CD4-positive, alpha-beta memory T cell (primary cell): ENCODE results near the gene ZNF417. TPM values are rescaled to one million over a fixed set of nuclear protein-coding genes. Genes with fewer than 3 reads are reported as not detected.
"Not testable (repeated sequence)": the region's sequence is repeated elsewhere in the genome, so short reads cannot be mapped to it uniquely, and the experiment has no call there.

Experiments used
- CTCF ChIA-PET: fragments of 350-600 bp; sonication (Branson Sonifier 250); formaldehyde crosslinking; loops from one replicate; lab custom pipeline; 2021; ENCODE audit warnings: inconsistent platforms; ENCODE audit not compliant: partially characterized antibody; lab: Charles Lee
- POLR2A ChIA-PET: fragments of 350-600 bp; sonication (Branson Sonifier 250); formaldehyde crosslinking; loops from one replicate; lab custom pipeline; 2021; ENCODE audit not compliant: partially characterized antibody; lab: Charles Lee
- DNase-seq, 5 donors: peaks; one replicate each; pipeline versions ENCODE4 v3.0.0 to v3.0.0-alpha.2; 2020 to 2022; ENCODE audit warnings: mixed read lengths in 1 of 5
- H3K27ac ChIP-seq: one replicate; pipeline ENCODE4 v1.7.0; 2013; ENCODE audit warnings: low read depth, low read length
- H3K27me3 ChIP-seq: 2 replicates; pipeline ENCODE4 v1.7.0; 2013; ENCODE audit warnings: mild to moderate bottlenecking, low read length, moderate library complexity; ENCODE audit not compliant: insufficient read depth
- H3K36me3 ChIP-seq: 2 replicates; pipeline ENCODE4 v1.7.0; 2013; ENCODE audit warnings: mild to moderate bottlenecking, low read length, moderate library complexity; ENCODE audit not compliant: insufficient read depth
- H3K4me1 ChIP-seq: 2 replicates; pipeline ENCODE4 v1.7.0; 2013; ENCODE audit warnings: mild to moderate bottlenecking, low read length, moderate library complexity; ENCODE audit not compliant: insufficient read depth
- H3K4me3 ChIP-seq, 2 donors: one replicate each; pipeline ENCODE4 v1.7.0; 2013; ENCODE audit warnings: low read length in 2 of 2, mild to moderate bottlenecking in 1 of 2
- H3K9me3 ChIP-seq, 2 donors: one replicate each; pipeline ENCODE4 v1.7.0; 2013; ENCODE audit warnings: low read length in 2 of 2, control low read depth in 1 of 2; ENCODE audit not compliant: control insufficient read depth in 1 of 2
- H3K27ac Mint-ChIP-seq, 7 donors: one replicate each; pipeline ENCODE4 v1.8.0; 2020 to 2021; ENCODE audit warnings: mixed read lengths in 7 of 7, mild to moderate bottlenecking in 6 of 7, inconsistent platforms in 3 of 7, moderate library complexity in 3 of 7
- H3K27me3 Mint-ChIP-seq, 2 donors: one replicate each; pipeline ENCODE4 v1.8.0; 2020 to 2021; ENCODE audit warnings: mixed read lengths in 2 of 2
- H3K36me3 Mint-ChIP-seq, 2 donors: one replicate each; pipeline ENCODE4 v1.8.0; 2020 to 2021; ENCODE audit warnings: mixed read lengths in 2 of 2, inconsistent platforms in 1 of 2, mild to moderate bottlenecking in 1 of 2
- H3K4me1 Mint-ChIP-seq, 4 donors: one replicate each; pipeline ENCODE4 v1.8.0; 2020 to 2021; ENCODE audit warnings: mixed read lengths in 4 of 4, mild to moderate bottlenecking in 1 of 4
- H3K4me3 Mint-ChIP-seq, 8 donors: one replicate each; pipeline ENCODE4 v1.8.0; 2020 to 2021; ENCODE audit warnings: mixed read lengths in 8 of 8, mild to moderate bottlenecking in 7 of 8, moderate library complexity in 6 of 8, inconsistent platforms in 3 of 8
- H3K9me3 Mint-ChIP-seq, 8 donors: one replicate each; pipeline ENCODE4 v1.8.0; 2020 to 2021; ENCODE audit warnings: mixed read lengths in 8 of 8, mild to moderate bottlenecking in 5 of 8, inconsistent platforms in 3 of 8, moderate library complexity in 1 of 8
- intact Hi-C: fragments of 100-400 bp; cut with micrococcal nuclease; formaldehyde crosslinking; loops from one replicate; pipeline ENCODE4 v1.15.1; 2023
- polyA plus RNA-seq, 2 donors: library from polyadenylated mRNA; unstranded; fragments of 300-500 nt; fragmentation: Illumina TruSeq; gene quantifications; one replicate each; pipeline ENCODE4 v1.2.3, GENCODE V29; 2021
- total RNA-seq, 2 experiments: library from RNA; stranded (reverse); gene quantifications; one replicate each; pipeline ENCODE4 v1.2.3, GENCODE V29; 2021

ZNF417 gene
- total RNA-seq, result 10 to 100 TPM; 48.2 to 49.4 TPM
- polyA plus RNA-seq, result 1 to 10 TPM in 1 of 2 donors, under 1 TPM in 1; 0.87 to 4.8 TPM

GRCh38 chr19:57916168-57916995, at the start of gene ZNF417:
ZNF417 (minus strand) TSS chr19:57916592; CDS start chr19:57916411, 181 bp downstream.
- Mint-ChIP-seq H3K36me3 (peaks cover 48 to 57% of the 10 kb centered on the region in 2 donors), H3K4me1 (peaks cover 22 to 45% (median 34%) of the 10 kb centered on the region in 4 donors), H3K4me3 (peak within 1 kb of the TSS; percentile 92 to 99 (median 98)), H3K27ac (peak within 1 kb of the TSS; percentile 95 to 99 (median 98)), H3K9me3 (peaks cover 8 to 60% (median 38%) of the 10 kb centered on the region in 8 donors)
- ChIA-PET POLR2A (interaction anchor here (0.7 to 2.4 kb wide), 11 partner anchors 14 to 554 kb away, joined by 3 to 15 read pairs (median 4); partner anchors contain the start of genes ZNF418, ZNF552, ZNF586 and ZNF587), CTCF (interaction anchor here (0.6 to 1.3 kb wide), 3 partner anchors 181 to 603 kb away, joined by 3 read pairs; partner anchors contain the start of gene ZBTB45)
- peaks cover 13% of the 10 kb centered on the region for H3K4me1 ChIP-seq
- H3K27me3 ChIP-seq, H3K36me3 ChIP-seq, H3K27me3 Mint-ChIP-seq: not testable (repeated sequence)
- peak within 1 kb of the TSS; percentile 90 for H3K27ac ChIP-seq
- H3K9me3 ChIP-seq, result peaks cover 0 to 14% of the 10 kb centered on the region in 2 donors
- peak within 1 kb of the TSS; percentile 76 to 80 for H3K4me3 ChIP-seq
- intact Hi-C loops, result loop anchor here (1.0 to 5.0 kb wide), 7 partner anchors 28 to 505 kb away; partner anchors contain the start of genes ZNF17, ZNF256, ZNF416 and ZNF586
- peak; percentile 86 to 97 (median 91) for DNase-seq

DNA sequence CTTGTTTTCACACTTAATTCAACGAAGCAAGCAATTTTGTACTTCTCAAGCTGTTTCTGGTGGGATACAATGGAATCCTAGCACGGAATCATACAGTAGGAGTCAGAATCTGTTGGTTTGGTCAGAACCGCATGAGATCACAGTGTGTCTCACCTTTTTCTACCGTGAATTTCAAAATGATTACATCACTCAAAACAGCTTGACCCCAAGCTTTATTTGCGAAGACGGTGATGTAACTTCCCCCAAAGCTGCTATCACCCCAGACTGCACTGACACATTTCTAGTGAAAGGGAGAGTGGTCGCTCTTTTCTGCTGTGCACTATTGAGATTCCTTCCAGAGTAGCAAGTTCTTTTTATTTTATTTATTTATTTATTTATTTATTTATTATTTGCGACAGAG, 48.4 kb upstream of the ZNF417 start:
- intact Hi-C loops, result no loop called here
- no peak for DNase-seq
- Mint-ChIP-seq H3K27ac (no peak overlapping the region), H3K4me1 (no peaks in the 10 kb centered on the region), H3K27me3 (no peaks in the 10 kb centered on the region), H3K36me3 (peaks cover 28 to 33% of the 10 kb centered on the region in 2 donors), H3K9me3 (peaks cover 5 to 78% (median 57%) of the 10 kb centered on the region in 8 donors), H3K4me3 (no peak overlapping the region)
- CTCF ChIA-PET, result no interaction called here
- Histone ChIP-seq H3K4me3 (no peak overlapping the region), H3K27ac (no peak overlapping the region), H3K27me3 (no peaks in the 10 kb centered on the region), H3K9me3 (peaks cover 0 to 12% of the 10 kb centered on the region in 2 donors), H3K4me1 (no peaks in the 10 kb centered on the region), H3K36me3 (no peaks in the 10 kb centered on the region)
- POLR2A ChIA-PET, result no interaction called here

- Mint-ChIP-seq H3K36me3 (peaks cover 23 to 28% of the 10 kb centered on the region in 2 donors), H3K27me3 (peaks cover 0 to 3% of the 10 kb centered on the region in 2 donors), H3K9me3 (peaks cover 5 to 78% (median 56%) of the 10 kb centered on the region in 8 donors), H3K4me1 (no peaks in the 10 kb centered on the region), H3K4me3 (no peak overlapping the region), H3K27ac (no peak overlapping the region)
- no peak overlapping the region for H3K27ac ChIP-seq
- no peaks in the 10 kb centered on the region for H3K9me3 ChIP-seq
- CTCF ChIA-PET, result no interaction called here
- POLR2A ChIA-PET, result no interaction called here
- no peaks in the 10 kb centered on the region for H3K27me3 ChIP-seq
- no peak overlapping the region for H3K4me3 ChIP-seq
- no peaks in the 10 kb centered on the region for H3K4me1 ChIP-seq
- intact Hi-C loops, result no loop called here
- H3K36me3 ChIP-seq, result no peaks in the 10 kb centered on the region
- DNase-seq, result no peak
Observed at GRCh38 chr19:57961785-57962184, 45.4 kb upstream of the ZNF417 start.

- Mint-ChIP-seq H3K4me1 (no peaks in the 10 kb centered on the region), H3K27ac (no peak overlapping the region), H3K4me3 (no peak overlapping the region), H3K36me3 (peaks cover 19 to 20% of the 10 kb centered on the region in 2 donors), H3K9me3 (peaks cover 4 to 62% (median 56%) of the 10 kb centered on the region in 8 donors), H3K27me3 (peaks cover 0 to 10% of the 10 kb centered on the region in 2 donors)
- intact Hi-C loops, result no loop called here
- POLR2A ChIA-PET, result no interaction called here
- Histone ChIP-seq H3K27ac (no peak overlapping the region), H3K27me3 (no peaks in the 10 kb centered on the region), H3K36me3 (no peaks in the 10 kb centered on the region), H3K4me3 (no peak overlapping the region), H3K9me3 (peaks cover 0 to 3% of the 10 kb centered on the region in 2 donors), H3K4me1 (no peaks in the 10 kb centered on the region)
- CTCF ChIA-PET, result no interaction called here
- no peak for DNase-seq
Observed at GRCh38 chr19:57954996-57955395, 38.6 kb upstream of the ZNF417 start.

DNA sequence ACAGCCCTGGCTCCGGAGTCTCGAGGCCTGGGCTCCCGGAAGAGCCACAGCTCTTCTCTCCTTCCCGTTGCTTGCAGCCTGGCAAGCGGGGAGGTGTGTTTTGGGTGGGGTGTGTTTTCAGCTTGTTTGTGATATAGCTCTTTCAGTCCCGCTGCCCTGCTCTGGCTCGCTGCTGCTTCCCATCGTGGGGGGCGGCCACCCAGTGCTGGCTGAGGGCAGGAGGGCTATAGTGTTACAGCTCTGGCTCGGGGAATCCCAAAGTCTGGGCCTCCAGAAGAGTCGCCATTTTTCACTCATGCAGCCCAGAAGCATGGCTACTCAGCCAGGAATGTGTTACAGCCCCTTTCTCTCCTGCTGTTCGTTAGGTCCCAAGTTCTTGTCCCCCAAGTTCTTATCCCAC, 33.3 kb upstream of the ZNF417 start:
- H3K27ac Mint-ChIP-seq, result no peak overlapping the region
- Histone ChIP-seq H3K4me3 (no peak overlapping the region), H3K4me1 (peaks cover 18% of the 10 kb centered on the region), H3K27me3 (no peaks in the 10 kb centered on the region), H3K27ac (no peak overlapping the region), H3K9me3 (peaks cover 0 to 13% of the 10 kb centered on the region in 2 donors), H3K36me3 (no peaks in the 10 kb centered on the region)
- H3K36me3 Mint-ChIP-seq, result peaks cover 21 to 35% of the 10 kb centered on the region in 2 donors
- intact Hi-C loops, result no loop called here
- ChIA-PET CTCF (no interaction called here), POLR2A (interaction anchor here (2.2 kb wide), 1 partner anchor 53 kb away, joined by 12 read pairs; the partner anchor contains the start of gene ZNF606)
- peaks cover 13 to 24% (median 20%) of the 10 kb centered on the region in 4 donors for H3K4me1 Mint-ChIP-seq
- H3K27me3 Mint-ChIP-seq, result peaks cover 0 to 4% of the 10 kb centered on the region in 2 donors
- no peak for DNase-seq
- H3K4me3 Mint-ChIP-seq, result peak overlapping the region in 1 of 8 donors; percentile 15
- H3K9me3 Mint-ChIP-seq, result peaks cover 4 to 56% (median 50%) of the 10 kb centered on the region in 8 donors

DNA sequence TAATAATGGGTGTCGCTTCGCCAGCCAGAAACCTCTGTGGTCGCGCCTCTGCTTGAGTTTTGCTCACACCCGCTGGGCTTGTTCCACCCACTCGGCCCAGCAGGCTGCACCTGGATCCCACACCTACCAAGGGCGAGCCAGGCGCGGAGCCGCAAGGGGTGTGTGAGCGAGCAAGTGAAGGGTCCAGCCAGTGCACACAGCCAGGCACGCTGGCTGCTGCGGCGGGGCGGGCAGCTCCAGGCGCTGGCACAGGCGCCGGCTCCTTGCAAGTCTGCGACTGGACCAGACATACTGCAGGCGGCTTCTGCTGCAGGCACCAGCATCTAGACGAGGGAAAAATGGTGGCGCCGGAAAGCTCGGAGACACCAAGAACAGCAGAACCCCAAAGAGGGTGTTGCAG, 32.9 kb upstream of the ZNF417 start:
- peaks cover 0 to 17% of the 10 kb centered on the region in 2 donors for H3K9me3 ChIP-seq
- peaks cover 13 to 24% (median 20%) of the 10 kb centered on the region in 4 donors for H3K4me1 Mint-ChIP-seq
- H3K36me3 Mint-ChIP-seq, result peaks cover 21 to 35% of the 10 kb centered on the region in 2 donors
- ChIA-PET CTCF (no interaction called here), POLR2A (interaction anchor here (2.2 kb wide), 1 partner anchor 53 kb away, joined by 12 read pairs; the partner anchor contains the start of gene ZNF606)
- no peak overlapping the region for H3K27ac Mint-ChIP-seq
- no peak for DNase-seq
- intact Hi-C loops, result no loop called here
- H3K27me3 ChIP-seq, result no peaks in the 10 kb centered on the region
- H3K27ac ChIP-seq, result no peak overlapping the region
- no peaks in the 10 kb centered on the region for H3K27me3 Mint-ChIP-seq
- H3K4me1 ChIP-seq, result peaks cover 18% of the 10 kb centered on the region
- no peaks in the 10 kb centered on the region for H3K36me3 ChIP-seq
- H3K4me3 ChIP-seq, result no peak overlapping the region
- peak overlapping the region in 1 of 8 donors; percentile 15 for H3K4me3 Mint-ChIP-seq
- peaks cover 4 to 56% (median 50%) of the 10 kb centered on the region in 8 donors for H3K9me3 Mint-ChIP-seq
